HG03558 (cell line): ENCODE data around the gene EFNA5.

ENCODE experiments used
- ATAC-seq: cut with Tn5 transposase; IDR thresholded peaks from one replicate; pipeline ENCODE4 v1.9.1; 2021; ENCODE audit warnings: moderate number of reproducible peaks; ENCODE audit not compliant: unreplicated experiment; ENCODE audit errors: extremely low read depth

Gene EFNA5

GRCh38 chr5:107532169-107532878 is 138.4 kb downstream of the EFNA5 start:
- ATAC-seq, result no peak

GRCh38 chr5:107531308-107531707 is 139.4 kb downstream of the EFNA5 start:
- no peak for ATAC-seq

GRCh38 chr5:107529618-107530017 is 141.1 kb downstream of the EFNA5 start:
- no peak for ATAC-seq

- ATAC-seq, result no peak
Observed at GRCh38 chr5:107526270-107526937, 144.3 kb downstream of the EFNA5 start.

GRCh38 chr5:107524111-107524510 is 146.6 kb downstream of the EFNA5 start:
- no peak for ATAC-seq

GRCh38 chr5:107523029-107523680 is 147.6 kb downstream of the EFNA5 start:
- ATAC-seq, result no peak

- ATAC-seq, result no peak
Observed at GRCh38 chr5:107522456-107522855, 148.3 kb downstream of the EFNA5 start.

GRCh38 chr5:107519900-107520354 is 150.8 kb downstream of the EFNA5 start:
- ATAC-seq, result no peak

GRCh38 chr5:107518616-107519015 is 152.1 kb downstream of the EFNA5 start:
- ATAC-seq, result no peak

GRCh38 chr5:107518190-107518589 is 152.5 kb downstream of the EFNA5 start:
- no peak for ATAC-seq

GRCh38 chr5:107517185-107518033 is 153.3 kb downstream of the EFNA5 start:
- peak; percentile 64 for ATAC-seq

- peak; percentile 11 for ATAC-seq
Observed at GRCh38 chr5:107516452-107517184, 154.1 kb downstream of the EFNA5 start.

GRCh38 chr5:107515521-107516080 is 155.1 kb downstream of the EFNA5 start:
- no peak for ATAC-seq

- ATAC-seq, result no peak
Observed at GRCh38 chr5:107514305-107514704, 156.4 kb downstream of the EFNA5 start.

GRCh38 chr5:107513337-107514085 is 157.2 kb downstream of the EFNA5 start:
- no peak for ATAC-seq

GRCh38 chr5:107512029-107512428 is 158.7 kb downstream of the EFNA5 start:
- no peak for ATAC-seq

- ATAC-seq, result no peak
Observed at GRCh38 chr5:107510125-107510524, 160.6 kb downstream of the EFNA5 start.

GRCh38 chr5:107508097-107508496 is 162.6 kb downstream of the EFNA5 start:
- no peak for ATAC-seq
